ENCODE measurements around the gene RABL3.
"Not testable (repeated sequence)": the region's sequence is repeated elsewhere in the genome, so short reads cannot be mapped to it uniquely, and the experiment has no call there.

Gene RABL3, protein sequence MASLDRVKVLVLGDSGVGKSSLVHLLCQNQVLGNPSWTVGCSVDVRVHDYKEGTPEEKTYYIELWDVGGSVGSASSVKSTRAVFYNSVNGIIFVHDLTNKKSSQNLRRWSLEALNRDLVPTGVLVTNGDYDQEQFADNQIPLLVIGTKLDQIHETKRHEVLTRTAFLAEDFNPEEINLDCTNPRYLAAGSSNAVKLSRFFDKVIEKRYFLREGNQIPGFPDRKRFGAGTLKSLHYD

DNA sequence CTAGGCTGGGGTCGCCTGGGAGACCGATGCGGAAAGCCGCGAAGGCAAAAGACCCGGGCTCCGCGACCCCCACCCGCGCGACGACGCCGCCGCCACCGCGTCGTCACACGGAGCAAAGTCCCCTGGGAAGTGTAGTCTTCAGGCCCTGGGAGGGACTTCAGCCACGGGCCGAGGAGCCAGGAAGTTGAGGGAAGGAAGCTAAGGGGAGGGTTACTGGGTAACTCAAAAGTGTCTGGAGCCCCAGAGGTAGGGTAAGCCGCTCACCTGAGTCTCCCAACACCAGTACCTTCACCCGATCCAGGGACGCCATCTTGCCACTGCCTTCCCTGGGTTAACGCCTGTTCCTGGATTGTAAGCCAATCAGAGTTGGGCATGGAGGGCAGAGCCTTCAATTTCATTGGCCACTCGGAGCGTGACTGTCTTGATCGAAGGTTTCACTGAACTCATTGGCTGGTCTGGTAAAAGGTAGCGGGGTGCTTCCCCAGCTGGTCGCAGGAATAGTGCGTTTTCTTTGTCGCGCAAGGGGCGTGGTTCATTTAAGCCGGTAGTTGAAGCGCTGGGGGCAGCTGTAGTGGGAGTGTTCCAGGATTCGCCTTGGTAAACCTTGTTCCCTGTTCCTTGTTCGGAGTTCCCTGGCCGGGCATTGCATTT, at the start of gene RABL3, which contains the start of gene GTF2E1:
RABL3 (minus strand) TSS at position 319 of the 651 bp plus-strand sequence; CDS start at position 310, 9 bp downstream.
GTF2E1 (plus strand) TSS at position 547 of the 651 bp plus-strand sequence. CDS start 7,809 bp downstream, outside the sequence.
- DNase-seq, result peak; percentile 100

DNA sequence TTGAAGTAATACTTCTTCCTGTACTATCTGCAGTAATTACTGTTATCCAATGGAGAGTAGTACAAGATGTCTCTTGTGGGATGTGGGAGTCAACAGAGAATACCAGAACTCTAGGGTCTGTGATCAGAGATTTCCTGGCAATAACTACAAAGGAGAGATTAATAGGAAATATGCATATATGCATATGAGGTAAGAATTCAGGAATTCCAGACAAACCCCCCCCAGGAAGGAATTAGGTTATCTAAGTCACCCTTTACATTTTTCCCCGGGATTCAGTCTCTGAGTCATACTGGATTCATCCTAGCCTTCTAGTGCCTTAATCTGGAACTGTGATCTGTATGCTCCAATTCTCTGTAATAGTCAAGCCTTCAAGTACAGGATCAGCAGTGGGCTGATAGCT, 49.6 kb upstream of the RABL3 start:
- DNase-seq, result no peak

DNA sequence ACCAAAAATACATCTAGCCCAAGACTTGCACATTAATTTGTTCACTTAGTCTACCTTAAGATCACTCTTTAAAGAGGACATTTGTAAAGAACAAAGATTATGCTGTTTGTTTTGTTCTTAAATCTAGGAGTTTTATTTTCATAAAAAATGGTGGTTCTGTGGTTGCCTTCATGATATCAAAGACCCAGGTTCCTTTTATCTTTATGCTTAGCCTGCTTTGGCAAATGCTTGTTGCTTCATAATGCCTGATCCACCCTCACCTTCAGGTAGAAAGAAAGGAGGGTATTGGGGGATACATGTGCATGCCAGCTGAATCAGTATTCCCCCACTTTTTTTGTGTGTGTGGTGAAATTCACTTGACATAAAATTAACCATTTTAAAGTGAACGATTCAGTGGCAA, 48.7 kb upstream of the RABL3 start:
- no peak for DNase-seq

DNA sequence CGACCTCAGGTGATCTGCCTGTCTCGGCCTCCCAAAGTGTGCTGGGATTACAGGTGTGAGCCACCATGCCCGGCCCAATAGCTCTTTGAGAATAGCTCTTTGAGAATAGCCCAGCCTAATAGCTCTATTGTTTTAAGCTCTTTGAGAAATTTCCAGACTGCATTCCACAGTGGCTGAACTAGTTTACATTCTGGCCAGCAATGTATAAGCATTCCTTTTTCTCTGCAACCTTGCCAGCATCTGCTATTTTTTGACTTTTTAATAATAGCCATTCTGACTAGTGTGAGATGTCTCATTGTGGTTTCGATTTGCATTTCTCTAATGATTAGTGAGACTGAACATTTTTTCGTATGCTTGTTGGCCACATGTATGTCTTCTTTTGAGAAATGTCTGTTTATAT, 43.5 kb upstream of the RABL3 start:
- not testable (repeated sequence) for DNase-seq

DNA sequence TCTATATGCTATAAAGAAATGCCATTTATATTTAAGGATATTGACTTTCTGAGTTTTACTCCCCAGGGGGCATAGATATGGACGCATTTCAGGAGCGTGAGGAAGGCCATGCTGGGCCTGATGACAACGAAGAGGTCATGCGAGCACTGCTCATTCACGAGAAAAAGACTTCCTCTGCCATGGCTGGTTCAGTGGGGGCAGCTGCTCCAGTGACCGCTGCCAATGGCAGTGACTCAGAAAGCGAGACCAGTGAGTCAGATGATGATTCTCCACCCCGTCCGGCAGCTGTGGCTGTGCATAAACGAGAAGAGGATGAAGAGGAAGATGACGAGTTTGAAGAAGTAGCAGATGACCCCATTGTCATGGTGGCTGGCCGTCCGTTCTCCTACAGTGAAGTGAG, 38.7 kb upstream of the RABL3 start:
- no peak for DNase-seq

DNA sequence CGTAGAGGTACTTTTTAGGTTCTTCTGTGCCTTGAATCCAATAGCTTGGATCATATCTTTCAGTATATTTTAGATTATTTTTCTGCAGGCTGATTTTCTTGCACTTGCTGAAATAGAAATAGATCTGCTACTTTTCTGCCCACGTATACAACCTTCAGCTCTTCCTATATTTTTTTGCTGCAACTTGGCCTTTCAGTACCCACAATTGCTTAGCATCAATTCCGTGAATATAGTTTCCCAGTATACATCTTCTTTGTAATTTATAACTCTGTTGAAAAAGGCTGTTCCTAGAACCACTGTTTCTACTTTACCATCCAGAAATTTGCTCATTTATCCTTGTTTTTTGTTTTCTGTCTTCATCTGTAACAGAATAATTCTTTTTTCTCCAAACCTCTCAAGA, 36.5 kb upstream of the RABL3 start:
- DNase-seq, result no peak

DNA sequence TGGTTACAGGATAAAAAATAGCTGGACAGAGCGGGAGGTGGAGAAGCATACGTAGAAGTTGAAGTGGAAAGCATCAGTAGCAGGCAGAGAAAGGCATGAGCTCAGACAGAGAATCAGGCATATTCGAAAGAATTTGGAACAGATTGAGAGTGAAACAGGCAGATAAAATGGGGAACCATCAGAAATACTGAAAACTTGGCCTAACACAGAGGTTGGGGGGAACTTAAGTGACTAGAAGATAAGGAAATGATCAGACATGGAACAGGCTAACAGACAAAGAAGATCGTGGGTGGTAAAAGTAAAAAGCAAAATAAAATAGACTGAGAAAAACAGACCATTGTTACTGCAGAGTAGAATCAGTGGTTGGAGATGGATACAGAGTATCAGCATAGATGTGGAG, 33.1 kb upstream of the RABL3 start:
- DNase-seq, result no peak

DNA sequence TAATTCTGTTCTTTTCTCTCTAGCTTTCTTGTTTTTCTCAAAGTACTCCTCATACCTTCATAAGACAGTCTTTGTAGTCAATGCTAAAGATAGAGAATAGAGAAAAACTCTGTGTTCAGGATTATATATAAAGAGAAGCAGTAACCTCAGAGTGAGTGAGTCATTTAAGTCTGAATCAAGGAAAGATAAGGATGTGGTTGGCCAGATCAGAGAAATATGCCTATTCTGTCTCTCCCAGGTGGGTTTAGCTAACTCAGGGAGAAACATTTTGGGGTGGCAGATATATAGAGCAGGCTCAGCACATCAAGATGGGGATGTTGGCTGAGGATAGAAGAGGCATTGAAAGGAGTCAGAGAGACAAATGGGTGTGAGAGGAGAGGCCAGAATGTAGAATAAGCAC, 31.6 kb upstream of the RABL3 start:
- DNase-seq, result no peak

DNA sequence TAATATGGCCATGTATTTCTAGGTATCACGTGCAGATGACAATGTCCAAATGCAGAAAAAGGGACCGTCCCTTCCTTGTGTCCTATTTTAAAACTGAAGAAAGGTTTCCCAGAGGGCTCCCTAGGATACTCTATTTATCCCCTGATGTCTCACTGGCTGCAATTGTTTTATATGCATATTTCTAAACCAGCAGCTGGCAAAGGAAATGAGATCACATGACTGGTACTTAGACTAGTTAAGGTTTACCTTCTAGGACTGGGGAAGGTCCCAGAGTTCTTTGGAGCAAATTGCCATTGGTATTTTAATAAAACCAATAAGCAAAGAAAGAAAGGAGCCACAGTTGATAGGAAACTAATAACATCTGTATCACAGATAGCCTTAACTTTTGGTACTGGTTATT, 29.8 kb upstream of the RABL3 start:
- no peak for DNase-seq

DNA sequence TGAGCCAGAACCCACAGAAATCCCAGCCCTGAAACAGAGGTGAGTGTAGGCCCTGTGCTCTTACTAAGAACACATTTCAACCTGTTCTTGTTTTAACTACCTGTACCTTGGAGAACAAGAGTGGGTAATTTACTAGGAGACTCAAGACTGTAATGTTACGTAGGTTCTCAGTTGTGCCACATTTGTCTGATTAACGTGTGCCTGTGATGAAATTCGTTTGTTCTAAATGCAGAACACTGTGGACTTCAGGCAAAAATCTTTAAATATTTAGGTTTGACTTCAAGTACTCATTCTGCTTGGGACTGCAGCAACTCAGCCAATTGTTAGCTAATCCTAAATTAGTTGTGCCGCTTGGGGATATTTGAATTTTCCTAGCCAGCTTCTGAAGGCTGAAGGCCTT, 28.6 kb upstream of the RABL3 start:
- DNase-seq, result no peak

DNA sequence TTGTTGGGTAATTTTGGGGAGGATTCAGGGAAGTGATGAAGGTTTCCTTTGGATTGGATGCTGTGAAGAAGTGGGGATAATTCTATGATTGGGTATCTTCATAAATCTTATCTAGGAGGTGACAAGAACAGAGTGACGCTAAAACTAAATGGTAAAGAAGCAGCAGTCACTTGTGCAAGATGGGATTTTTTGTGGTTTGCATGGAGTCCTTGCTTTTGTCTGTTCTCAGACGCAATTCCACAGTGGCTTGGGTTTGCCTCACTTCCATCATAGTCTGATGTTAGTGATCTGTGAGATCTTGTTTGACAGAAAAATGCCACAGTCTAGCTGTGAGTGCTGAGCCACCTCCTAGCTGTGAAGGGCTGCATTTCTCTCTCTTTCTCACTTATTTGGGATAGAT, 27.1 kb upstream of the RABL3 start:
- DNase-seq, result no peak

DNA sequence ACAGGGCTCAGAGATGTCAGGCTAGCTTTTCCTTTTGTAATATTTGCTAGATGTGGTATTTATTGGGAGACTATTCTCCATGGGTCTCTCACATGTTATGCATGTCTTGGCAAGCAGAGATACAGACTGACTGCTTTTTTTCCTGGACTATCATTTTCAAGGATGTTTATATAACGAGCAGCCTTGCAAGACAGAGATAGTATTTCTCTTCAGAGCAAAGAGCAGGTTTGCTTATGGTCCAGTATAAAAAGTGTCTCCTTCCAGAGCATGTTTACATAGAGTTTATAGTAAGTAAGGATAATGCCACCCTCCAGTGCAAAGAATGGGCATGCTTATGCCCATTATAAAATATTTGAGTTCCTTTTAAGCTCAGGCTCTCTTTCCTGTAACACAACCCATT, 24.8 kb upstream of the RABL3 start:
- DNase-seq, result no peak

DNA sequence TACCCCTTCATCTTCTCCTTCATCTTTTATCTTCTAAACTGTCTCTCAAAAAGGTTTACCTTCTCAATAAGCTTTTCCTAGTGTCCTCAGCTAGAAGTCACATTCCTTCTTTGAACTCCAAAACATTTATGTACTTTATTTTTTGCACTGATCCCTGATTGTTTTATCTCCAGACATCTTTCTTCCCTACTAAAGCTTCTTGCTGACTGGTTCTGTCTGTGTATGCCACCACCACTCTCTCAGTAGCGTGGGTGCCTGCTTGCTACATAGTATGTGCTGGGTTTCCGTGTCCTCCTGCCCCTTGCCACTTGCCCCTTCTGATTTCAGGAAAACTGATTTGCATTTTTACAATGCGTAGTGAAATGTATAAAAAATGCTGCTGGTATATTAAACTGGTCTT, 24.3 kb upstream of the RABL3 start:
- DNase-seq, result no peak

DNA sequence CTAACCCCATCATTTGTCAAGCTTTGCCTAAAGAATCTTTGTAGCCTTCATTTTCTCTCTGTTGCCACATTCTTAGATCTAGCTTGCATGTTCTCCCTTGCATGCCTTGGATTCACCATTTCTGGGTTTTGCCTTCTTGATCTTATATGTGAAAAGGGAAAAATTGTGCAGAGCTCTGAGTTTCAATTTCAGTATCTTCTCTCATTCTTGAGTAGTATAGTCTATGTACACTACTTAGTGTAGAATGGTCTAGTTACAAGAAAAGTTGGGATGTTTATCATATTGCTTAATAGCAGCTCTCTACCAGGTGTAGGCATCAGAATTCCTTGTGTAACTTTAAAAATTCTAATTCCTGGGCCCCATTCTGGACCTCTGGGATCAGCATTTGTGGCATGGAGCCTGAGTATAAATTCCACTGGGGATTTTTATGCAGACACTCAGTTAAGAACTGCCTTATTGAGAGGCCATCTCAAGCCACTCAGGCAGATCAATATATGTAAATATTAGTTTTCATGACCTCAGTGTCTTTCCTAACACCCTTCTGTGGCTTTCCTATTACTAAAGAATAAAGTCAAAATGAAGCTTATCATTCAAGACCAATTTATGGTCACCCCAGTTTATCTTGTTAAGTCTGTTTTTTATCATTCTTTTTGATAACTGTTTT, 23.6 kb upstream of the RABL3 start:
- DNase-seq, result no peak

DNA sequence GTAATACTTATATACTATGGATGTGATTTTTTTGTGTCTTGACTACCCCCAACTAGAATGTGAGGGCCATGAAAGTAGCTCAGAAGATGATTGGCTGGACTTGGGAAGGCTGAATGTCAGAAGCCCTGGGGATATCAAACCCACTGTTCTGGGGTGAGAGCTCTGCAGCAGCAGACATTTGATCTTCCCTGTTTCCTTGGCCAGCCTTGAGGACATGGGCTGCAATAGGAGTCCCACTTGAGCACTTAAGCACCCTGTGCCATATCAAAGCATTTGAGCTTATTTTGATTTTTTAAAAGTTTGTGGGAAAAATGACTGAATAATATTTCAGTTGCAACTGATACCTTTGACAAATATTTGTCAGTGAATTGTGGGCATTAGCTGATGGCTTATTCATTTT, 21.9 kb upstream of the RABL3 start:
- no peak for DNase-seq

DNA sequence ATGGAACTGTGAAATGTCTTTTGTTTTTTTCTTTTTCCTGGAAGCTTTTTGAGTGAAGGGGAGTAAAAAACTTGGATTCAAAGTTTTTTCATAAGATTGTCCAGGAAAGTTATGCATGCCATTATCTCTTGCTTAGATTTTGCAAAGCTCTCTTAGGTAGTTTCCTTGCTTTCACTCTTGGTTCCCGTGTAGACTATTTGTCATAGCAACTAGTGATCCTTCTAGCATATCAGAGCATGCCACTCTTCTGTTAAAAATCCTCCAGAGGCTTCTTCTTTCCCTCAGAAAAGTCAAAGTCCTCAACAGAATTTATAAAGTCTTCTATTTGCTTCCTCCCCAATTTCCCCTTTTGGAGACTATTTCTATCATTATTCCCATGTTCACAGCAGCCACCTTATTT, 21.3 kb upstream of the RABL3 start:
- DNase-seq, result no peak

DNA sequence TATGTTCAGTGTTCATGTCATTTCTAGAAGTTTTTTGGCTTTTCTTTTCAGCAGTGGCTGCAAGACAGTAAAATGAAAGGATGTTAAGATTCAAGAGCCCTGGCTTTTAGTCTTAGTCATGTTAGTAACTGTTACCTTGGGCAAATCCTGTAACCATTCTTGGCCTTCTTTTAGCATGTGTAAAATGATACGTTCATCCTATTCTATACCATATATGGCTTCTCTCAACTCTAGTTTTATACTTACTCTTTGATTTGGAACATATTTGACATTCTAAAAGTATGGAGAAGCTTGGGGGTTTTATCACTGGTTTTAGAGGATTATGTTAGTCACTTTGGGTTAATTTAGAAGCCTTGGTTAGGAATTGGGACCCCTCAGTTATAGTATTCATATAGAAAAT, 20.3 kb upstream of the RABL3 start:
- DNase-seq, result no peak

DNA sequence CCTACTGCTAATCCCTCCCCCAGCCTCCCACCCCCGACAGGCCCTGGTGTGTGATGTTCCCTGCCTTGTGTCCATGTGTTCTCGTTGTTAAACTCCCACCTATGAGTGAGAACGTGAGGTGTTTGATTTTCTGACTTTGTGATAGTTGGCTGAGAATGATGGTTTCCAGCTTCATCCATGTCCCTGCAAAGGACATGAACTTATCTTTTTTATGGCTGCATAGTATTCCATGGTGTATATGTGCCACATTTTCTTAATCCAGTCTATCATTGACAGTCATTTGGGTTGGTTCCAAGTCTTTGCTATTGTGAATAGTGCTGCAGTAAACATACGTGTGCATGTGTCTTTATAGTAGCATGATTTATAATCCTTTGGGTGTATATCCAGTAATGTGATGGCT, 16.2 kb upstream of the RABL3 start:
- DNase-seq, result not testable (repeated sequence)

DNA sequence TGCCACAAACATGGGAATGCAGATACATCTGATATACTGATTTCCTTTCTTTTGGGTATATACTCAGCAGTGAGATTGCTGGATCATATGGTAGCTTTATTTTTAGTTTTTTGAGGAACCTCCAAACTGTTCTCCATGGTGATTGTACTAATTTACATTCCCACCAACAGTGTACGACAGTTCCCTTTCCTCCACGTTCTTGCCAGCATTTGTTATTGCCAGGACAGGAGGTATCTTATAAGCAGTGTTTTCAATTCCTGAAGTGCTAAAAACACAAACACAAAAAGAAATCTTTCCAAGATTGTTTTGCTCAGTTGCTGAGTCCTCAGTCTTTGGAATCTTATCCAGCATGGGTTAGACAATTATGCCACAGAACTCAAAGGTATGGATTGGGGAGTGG, 13.7 kb upstream of the RABL3 start:
- no peak for DNase-seq

DNA sequence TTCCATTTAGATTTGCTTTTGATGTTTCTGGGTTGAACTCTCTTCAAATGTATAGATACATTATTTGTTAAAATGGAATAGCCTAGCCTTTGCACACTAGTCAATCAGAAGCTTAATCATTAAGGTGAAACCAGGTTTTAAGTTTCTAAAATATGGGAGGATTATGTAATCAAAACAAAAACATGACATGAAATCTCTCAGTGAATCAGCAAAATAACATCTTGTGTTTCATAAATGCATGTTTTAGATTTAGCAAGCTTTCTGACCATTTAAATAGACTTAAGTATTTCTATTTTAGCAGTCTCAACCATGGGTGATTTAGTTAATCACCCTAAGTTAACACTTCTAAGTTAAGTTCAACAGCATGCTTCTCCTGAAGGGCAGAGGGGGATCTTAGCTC, 11.5 kb upstream of the RABL3 start:
- DNase-seq, result no peak

DNA sequence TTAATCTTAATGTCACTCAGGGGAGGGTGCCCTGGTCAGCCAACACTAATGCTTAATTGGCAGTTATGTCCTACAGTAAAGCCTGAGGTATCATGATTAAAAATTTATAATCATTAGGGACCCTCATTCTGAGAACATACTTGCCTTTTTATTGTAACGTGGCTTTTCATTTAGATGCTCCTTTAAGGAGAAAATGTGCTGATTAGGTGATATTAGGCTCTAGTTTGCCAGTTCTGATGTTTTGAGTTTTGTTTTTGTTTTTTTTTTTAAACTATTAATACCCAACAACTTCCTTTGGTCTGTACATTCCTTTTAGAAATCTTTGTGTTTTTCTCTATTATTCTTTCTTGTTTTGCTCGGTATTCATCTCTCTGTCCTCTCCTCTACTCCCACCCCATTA, 10.5 kb upstream of the RABL3 start:
- DNase-seq, result no peak

DNA sequence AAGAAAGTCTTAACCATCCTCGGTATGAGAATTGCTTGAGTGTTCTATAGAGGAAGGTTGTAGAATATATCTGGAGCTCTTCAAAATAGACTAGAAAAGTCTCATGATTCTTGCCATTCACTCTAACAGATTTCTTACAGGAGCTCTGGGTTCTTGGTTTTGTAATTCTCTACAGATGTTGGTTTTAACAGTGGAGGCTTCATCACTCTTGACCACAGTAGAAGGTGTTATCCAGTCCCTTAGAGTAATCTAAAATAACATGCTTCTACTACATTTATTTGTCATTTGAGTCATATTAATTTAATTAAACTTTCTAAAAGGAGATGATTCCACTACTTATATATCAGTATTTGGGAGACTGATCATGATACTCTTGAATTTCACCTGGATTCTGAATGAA, 9.9 kb upstream of the RABL3 start:
- no peak for DNase-seq

DNA sequence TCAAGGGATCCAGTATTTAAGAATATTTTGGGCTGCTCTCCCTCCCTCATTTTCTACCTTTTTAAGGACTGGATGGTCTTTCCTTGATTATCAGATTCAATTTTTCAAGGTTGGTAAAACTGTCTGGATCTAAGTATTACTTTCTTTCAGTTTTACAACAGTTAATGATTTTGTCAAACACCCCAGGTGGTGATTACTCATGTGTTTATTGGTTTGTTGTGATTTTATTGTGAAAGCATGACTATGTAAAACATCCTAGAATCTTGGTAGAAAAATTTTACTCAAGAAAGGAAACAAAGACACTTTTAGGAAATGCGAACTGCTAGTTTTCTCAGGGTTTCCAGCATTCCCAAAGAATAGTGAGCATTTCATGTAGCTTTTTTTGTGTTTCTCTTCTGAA, 7.5 kb upstream of the RABL3 start:
- no peak for DNase-seq

DNA sequence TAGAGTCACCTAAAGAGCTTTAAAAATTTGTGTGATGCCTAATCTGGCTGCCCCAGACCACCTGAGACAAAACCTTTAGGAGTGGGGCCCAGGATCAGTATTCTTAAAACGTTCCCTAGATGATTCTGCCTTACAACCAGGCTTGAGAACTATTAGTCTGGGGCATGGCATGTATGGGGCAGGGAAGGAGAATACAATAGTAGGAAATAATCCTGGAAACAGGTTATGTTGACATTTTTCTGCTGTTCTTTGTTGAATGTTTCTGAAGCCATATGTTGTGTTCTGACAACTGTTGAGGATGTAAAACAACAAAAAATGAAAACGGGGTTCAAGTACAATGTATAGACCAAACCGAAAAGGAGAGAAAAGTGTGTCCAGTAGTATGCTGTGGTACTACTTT, 3.1 kb upstream of the RABL3 start:
- no peak for DNase-seq
